Endothelial cell of hepatic sinusoid (primary cell): ENCODE results near the gene MCM8.

Experiments used
- in situ Hi-C: cut with HindIII; loops from 2 replicates; pipeline ENCODE4 v1.10.0; 2017; ENCODE audit warnings: low sequenced_read_pairs

Gene MCM8

DNA sequence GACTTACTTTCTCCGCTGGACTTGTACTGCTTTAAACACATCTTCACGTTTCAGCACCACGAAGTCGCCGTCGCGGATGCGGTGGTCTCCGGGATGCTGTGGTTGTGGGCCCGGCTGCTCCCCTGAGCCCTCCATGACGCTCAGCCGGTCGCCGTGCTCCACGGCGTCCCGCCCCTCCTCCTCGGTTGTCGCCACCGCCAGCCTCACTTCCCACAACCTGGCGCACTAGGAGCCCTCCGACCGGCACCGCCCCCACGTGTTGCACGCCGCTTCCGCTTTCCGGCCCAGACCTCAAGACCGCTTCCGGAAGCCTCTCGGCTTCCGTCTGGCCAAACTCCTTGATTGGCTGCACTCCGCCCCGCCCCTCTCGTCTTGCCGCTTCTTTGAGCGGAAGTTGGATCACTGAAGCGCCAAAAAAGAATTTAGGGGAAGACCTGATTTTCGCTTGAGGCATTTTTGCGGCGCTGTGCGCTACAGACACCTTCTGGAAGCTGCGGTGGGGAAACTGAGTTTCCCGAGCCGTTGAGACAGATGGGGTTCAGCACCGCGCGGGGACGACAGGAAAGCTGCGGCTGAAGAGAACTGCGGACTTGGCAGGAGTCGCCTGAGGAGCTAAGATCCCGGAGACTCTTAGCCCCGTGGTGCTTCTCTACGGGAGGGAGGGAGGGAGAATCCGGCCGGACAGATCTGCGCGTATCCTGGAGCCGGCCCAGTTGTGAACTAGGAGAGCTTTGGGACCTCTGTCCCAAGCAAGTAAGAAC lies at the start of gene MCM8, which contains the start of gene TRMT6:
Gene MCM8 (plus strand): TSS at position 382 of the 761 bp plus-strand sequence. CDS start 1,364 bp downstream, outside the sequence.
Gene TRMT6 (minus strand): TSS at position 263 of the 761 bp plus-strand sequence. CDS start 128 bp downstream, at position 135.
- in situ Hi-C loops: no loop called here

DNA sequence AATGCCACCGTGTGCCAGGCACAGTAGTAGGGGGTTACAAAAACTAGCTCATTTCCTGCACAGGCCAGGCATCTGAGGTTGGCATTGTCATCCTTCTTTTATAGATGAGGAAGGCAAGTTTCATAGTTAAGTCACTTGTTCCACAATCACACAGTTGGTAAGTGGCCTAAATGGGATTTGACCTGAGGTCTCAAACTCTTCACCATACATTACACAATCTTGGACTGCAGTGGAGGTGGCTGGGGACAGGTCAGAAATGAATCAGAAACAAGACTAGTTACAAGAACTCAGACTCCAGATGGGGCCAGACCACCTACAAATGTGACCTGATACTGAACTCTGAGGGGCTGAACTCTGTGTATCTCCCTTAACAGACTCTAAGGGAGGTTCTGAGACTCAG lies 49.5 kb upstream of the MCM8 start:
- in situ Hi-C loops: no loop called here

DNA sequence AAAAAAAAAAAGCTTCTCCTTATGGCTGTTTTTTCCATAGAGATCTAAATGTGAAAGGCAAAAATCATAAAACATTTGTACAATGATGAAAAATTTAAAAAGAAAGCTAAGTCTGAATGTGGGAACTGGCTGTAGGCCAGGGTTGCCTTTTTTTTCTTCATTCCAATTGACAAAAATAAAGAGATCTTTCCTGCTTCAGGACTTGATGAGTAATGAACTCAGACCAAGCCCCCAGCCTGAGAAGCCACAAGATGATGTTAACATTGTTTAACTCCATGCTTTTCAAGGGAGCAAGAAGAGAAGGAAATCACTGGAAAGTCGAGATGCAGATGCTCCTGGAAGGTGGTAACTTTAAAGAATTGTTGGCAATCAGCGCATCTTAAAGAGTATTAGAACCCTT lies 41.5 kb upstream of the MCM8 start:
- in situ Hi-C loops: no loop called here

DNA sequence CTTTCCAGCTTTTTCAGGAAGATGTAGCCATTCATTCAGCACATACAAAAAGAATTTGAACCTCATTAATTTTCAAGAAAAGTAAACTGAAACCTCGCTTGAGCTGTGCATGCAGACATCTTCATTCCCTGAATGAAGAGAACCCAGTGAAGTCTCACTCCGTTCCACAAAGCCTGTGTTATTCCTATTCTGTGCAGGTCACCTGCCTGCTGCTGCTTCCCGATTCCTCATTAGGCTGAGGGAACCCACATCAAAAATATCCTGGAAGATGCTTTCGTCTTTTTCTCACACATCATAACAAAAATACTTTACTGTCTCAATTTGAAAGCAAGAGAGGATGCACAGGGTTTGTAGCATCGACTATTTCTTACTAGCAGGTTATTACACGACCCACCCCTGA lies 40.3 kb upstream of the MCM8 start:
- in situ Hi-C loops: no loop called here

DNA sequence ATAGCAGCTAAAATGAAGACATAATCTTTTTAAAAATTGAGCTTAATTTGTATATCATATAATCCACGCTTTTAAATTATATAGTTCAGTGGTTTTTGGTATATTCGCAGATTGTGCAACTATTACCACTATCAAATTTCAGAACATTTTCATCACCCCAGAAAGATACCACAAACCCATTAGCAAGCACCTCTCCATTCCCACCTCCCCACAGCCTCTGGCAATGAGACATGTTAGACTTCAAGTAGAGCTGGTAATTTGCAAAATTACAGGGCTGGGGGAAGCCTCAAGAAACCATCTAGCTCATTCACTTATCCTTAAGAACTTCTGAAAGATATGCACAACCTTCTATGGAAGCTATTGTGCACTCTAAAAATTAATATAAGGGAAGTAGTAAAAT lies 37.3 kb upstream of the MCM8 start:
- in situ Hi-C loops: no loop called here

DNA sequence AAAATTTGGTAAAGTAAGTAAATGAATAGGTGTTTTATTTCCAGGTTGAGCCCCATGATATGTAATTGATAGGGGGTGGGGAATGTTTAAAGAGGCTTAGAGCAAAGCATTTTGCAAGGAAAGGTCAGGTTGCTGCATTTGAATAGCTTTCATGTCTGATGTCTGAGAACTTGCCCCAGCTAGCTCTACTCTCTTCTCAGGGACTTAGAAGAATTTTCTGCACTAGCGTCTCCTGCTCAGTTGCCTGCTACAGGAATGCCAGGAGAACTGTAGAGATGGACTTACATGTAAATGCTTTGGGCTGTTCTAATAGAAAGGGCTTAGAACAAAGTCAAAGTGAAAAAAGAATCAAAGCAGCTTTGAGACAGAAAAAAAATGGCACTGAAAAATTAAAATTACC lies 35.6 kb upstream of the MCM8 start:
- in situ Hi-C loops: no loop called here

DNA sequence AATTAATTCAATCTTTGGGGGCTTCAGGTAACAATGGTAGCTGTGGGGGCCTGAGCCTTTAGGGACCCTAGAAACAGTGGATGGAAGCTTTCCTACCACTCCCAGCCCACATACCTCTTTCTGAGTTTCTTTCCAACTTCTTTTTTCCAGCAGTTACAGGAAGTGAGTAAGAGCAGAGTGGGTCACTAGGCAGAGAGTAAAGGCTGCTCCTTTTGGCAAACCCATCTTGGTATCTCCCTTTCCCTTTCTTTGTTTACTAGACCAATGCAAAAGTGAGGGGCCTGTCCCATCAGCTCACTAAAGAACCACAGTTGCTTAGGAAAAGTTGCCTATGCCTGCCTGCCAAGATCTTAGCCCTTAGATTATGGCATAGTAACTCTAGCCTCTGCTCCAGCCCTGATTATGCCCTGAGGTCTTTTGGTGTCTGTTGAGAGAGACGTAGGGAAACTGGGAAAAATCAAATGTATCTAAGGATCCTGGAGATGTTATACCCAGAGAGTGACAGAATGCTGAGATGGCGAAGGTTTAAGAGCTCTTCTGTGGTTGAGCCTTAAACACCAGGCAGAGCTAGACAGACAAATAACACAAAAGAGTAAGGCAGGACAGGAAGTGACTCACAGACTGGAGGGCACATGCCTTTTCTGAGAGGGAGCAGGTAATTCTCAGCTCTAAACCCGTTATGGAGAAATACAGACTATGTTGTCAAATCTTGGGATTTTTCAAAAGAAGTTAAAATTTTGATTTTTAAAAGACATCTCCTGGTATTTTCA lies 31.4 kb upstream of the MCM8 start:
- in situ Hi-C loops: no loop called here

DNA sequence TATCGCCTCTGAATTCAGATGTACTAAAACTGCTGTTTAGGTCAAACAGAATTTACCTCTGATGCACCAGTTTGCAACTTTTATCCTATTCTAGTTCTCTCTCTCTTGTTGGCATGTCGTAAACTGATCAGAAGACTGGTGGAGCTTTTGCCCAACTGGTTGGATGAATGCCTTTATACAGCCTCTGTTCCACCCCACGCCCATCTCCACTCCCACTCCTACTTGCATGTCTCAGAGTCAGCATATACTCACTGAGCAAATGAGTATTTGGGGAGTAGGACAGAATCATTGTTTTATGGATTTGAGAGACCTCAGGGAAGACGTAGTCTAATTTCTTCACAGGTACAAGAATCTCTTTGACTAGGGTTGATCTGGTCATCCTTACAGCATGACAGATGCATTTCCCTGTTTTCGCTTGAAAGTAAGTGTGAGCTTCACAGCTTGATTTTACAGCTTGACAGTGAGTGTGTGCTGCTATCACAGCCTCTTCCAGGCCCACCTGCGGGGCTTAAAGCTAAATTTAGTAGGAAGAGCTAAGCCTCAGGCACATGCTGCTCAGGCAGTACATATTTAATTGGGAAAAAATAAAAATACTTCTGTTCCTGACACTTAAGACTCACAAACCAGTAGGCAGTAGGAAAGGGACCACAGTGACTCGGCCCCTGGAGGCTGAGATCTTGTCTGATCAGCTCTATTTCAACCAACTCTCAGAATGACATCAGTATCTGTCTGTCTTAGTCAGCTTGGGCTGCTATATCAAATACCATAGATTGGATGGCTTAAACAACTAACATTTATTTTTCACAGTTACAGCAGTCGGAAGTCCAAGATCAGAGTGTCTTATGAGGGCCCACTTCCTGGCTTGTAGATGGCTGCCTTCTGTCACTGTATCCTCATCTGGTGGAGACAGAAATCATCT lies 30.6 kb upstream of the MCM8 start:
- in situ Hi-C loops: no loop called here

DNA sequence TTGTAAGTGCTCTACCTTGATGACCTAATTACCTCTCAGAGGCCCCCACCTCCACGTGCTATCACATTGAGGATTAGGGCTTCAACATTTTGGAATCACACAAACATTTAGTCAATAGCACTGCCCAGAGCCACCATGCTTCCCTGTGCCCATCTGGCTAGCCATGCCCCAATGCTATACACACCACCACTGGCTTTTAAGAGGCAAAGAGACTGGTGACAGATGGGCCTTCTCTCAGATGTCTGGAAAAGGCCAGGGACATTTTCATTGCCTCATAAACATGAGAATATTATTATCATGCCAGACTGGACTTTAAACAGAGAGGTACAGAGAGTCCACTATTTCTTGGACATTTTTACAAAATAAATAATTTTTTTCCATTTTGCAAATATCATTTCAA lies 29.9 kb upstream of the MCM8 start:
- in situ Hi-C loops: no loop called here

DNA sequence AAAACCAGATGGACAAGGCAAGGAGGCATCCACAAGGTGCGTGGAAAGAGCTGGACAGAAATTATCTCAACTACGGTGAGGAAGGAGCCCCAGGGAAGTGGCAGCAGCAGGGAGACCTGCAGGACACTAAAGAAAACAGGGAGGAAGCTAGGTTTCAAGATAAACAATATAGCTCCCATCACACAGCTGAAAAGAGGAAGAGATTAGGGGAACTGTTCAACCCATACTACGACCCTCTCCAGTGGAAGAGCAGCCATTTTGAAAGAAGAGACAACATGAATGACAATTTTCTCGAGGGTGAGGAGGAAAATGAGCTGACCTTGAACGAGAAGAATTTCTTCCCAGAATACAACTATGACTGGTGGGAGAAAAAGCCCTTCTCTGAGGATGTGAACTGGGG lies 27.0 kb upstream of the MCM8 start:
- in situ Hi-C loops: no loop called here

DNA sequence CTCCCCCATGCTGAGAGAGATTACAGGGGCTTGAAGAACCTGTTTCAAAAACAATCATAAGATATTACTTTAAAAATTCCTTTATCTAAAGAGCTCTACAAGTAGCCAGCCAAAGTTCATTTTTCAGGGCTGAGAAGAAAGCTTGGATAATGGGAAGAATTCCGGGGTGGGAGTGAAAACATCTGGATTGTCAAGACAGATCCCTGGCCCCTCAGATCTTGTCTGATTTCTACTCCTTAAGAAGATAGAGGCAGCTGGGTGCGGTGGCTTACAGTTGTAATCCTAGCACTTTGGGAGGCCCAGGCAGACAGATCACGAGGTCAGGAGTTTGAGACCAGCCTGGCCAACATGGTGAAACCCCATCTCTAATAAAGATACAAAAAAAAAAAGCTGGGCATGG lies 24.9 kb upstream of the MCM8 start:
- in situ Hi-C loops: no loop called here

DNA sequence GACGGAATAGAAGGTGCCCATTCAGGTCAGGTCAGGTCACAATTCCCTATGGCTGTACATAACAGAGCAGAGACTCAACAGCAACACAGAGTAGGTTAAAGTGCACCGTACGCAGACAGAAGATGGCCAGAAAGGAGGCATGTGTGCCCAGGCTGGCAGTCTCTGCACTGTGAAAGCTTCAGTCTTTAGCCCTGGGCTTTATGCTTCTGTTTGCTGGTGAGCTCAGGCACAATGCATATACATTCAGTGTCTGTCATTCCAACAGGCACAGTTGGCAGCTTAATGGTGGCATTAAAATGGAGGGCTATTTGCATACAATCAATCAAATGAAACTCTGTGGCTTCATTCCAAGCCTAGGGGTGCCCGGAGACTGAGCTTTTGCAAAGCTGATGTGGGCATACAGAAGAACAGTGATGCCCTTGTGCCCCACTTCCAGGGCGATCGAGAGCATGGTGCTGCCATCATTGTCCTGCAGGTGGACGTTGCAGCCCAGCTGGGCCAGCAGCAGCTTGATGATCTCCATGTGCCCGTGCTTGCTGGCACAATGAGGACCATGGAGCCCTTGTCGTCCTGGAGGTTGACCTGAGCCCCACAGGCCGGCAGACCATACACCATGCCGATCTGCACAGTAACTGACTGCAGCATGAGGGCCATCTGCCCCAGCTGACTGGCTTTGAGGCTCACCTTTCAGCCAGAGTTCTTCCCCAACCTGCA lies 22.5 kb upstream of the MCM8 start:
- in situ Hi-C loops: no loop called here

DNA sequence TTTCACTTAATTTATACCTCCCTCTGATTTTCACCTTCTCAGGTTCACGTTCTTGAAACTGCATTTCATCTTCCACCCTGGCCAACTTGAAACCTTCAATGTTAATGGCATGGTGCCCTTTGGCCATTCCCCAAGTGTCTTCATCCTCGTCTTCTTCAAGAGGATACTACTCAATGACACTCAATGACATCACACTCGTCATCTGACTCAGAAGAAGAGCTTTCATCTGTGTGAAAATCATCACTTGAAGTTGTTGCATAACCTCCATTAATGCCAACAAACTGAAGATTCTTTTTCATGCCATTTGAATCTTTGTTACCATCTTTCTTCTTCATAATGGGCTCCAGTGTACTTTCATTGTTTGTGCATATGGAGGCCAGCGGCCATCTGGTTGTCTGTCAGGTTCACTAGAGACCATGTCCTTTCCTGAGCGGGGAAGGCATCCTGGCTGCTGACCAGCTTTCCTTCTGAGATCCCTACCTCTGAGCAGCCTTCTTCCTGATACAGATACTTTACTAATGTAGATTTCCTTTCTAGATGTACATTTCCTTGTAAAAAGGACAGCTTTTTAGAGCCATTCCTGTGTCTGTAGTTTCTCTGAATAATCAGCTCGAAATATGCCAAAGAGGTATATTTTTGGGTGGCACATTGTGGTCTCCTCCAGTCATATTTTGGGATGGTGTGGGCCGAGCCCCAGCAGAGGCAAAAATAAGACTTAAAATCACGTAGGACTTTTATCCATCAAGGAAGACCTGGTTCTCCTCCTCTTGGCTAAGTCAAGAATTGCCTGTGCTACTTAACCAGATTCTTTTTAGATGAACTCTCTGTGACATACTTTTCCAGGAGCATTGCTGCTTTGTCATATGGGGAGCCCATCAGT lies 21.4 kb upstream of the MCM8 start:
- in situ Hi-C loops: no loop called here

DNA sequence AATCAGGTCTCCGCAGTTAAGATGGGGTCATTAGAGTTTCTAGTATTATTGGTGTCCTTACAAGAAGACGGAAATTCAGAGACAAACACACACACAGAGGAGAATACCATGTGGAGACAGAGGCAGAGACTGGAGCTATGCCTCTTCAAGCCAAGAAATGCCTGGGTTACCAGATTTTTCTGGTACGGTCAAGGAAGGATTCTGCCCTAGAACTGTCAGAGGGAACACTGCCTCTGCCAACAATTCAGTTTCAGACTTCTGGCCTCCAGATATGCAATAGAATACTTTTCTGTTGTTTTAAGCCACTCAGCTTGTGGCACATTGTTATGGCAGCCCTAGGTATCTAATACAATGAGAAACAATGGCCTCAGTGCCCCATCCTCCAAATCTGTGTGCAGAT lies 19.0 kb upstream of the MCM8 start:
- in situ Hi-C loops: no loop called here

DNA sequence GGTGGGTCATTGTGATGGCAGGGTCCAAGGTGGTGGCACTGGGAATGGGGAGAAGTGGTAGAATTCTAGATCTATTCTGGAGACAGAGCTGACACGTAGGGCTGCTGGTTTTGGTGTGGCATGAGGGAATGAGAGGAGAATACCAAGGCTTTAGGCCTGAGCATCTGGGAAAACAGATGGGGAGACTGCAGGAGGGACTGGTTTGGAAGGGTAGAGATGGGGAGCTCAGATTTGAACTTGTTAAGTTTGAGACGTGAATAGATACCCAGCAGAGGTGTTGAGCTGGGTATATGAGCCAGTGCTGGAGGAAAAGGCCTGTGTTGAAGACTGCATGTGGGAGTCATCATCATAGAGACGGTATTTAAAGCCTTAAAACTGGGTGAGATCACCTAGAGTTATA lies 17.7 kb upstream of the MCM8 start:
- in situ Hi-C loops: no loop called here

DNA sequence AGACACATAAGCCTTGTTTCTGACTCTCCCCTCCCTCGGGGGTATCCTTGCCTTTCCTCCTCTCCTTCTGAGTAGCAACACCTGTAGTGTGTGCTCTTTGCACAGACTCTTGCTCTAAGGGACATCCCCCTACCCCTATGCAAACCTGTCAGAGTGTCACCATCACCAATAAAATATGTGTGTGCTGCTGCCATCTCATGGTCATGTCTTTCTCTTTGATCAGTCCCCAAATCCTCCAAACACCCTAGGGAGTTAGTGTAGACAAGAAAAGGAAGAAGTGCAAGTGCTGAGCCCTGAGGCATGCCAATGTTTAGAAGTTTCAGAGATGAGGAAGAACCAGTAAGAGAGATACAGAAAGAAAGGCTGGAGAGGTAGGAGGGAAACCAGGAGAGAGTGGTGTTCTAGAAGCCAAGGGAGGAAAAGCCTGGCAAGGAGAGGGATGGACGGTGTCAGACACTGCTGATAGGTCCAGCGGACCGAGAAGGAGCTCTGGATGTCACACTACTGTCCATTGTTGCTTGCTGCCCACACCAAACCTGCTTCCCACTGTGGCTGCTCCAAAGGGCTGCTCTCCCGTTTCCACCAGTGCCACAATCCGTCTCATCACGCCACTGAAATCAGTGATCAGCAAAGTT lies 16.5 kb upstream of the MCM8 start:
- in situ Hi-C loops: no loop called here

DNA sequence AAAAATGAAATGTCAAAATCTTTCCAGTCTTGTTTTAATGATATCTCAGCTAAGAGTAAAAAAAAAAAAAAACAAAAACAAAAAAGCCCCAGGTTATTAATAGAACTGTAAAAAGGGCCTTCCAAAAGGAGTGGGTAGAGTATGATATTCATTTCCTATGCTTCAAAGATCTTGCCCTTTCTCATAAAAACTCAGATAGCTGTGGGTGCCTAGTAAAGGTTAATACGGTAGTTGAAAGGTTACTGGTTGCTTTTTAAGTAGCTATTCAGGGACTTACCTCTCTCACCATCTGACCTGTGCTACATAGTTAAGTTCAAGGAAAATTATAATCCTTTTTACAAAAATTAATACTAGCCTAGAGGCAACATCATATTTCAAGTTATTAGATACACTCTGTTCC lies 15.1 kb upstream of the MCM8 start:
- in situ Hi-C loops: no loop called here

DNA sequence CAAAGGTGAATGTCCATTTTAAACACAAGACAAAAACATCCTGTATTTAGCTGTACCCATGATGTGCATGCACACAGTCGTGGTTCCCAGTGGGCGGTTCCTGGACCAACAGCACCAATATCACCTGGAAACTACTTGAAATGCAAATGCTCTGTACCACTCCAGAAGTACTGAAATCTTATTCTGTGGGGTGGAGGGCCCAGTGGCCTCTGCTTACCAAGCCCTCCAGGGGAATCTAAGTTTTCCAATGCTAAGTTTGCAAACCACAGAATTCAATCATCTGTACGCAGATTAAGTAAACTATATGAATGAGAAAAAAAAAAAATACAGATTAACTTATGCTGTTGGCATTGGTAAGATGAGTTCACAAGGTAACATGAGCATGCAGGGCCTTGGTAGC lies 14.2 kb upstream of the MCM8 start:
- in situ Hi-C loops: no loop called here

DNA sequence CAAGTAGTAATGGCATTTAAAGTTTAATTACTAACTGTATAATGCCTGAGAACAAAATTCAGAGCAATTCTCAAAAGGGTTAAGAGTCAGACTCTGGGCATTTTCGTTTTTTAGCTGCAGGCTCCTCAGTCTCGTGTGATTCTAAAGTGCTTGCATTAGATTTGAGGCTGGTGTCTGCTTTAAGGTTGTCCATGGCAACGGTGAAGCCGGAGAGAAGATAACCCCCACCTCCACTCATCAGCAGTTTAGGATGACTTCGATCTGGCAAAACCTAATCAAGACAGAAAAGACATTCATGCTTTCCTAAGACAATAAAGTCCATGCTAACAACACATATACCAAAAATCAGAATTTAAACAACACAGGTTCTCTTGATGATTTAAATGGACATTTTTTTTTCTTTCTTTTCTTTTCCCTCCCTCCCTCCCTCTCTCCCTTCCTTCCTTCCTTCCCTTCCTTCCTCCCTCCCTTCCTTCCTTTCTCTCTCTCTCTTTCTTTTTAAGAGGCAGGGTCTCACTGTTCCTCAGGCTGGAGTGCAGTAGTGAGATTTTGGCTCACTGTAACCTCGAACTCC lies 11.9 kb upstream of the MCM8 start:
- in situ Hi-C loops: no loop called here
